Fibroblast of skin of back (primary cell): ENCODE data around the gene CHCHD3.
"Not testable (repeated sequence)": the region's sequence is repeated elsewhere in the genome, so short reads cannot be mapped to it uniquely, and the experiment has no call there.

Source experiments
- DNase-seq: peaks from one replicate; pipeline ENCODE4 v3.0.0-alpha.2; 2013

CHCHD3 gene

GRCh38 chr7:132999845-133000244 lies 82.0 kb downstream of the CHCHD3 start:
- no peak for DNase-seq

- DNase-seq: peak; percentile 14
These were observed 83.1 kb downstream of the CHCHD3 start for GRCh38 chr7:132998763-132999162.

DNA sequence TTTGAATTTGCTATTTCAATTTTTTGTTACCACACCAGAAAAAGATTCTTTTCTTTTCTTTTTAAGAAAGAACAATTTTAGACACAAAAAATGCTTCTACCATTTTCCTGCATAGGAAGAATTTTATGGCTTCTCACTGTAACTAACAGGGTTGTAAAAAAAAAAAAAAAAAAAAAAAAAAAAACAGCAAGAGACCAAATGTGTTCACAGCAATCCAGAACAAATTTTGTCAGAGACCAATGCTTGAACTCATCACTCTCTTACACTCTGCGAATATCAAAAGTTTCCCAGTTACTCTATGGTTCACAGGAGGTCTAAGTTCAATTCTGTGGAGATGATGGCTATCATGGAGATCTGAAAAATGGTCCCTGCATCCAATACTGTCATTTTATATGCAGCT lies 84.4 kb downstream of the CHCHD3 start:
- DNase-seq: no peak

DNA sequence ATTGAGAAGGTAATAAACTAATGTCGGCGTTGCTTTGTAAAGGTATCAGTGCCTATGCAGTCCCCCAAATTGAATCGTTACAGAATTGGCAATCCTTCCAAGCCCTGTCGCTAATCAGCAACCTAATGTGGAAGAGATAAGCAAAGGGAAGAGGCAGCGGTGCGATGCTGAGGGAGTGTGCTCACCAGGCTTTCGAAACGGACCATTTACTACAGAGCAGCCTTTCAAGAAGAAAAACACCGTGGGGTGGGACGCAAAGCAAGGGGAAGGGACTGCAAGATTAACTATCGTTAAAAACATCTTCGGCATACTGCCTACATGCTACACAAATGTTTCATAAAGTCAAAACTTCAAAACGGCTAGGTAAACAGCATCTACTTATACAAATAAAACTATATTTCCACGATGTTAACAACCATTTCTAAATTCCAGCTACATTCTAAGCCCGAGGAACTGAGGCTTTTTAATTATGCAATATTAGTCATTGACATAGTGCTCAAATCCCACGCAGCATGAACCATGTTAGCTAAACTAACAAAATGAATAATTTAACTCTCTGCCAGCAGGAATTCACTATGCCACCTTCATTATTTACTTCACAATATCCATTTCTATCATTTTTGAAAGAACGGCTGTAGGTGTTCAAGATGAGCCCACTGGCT lies 85.2 kb downstream of the CHCHD3 start:
- no peak for DNase-seq

DNA sequence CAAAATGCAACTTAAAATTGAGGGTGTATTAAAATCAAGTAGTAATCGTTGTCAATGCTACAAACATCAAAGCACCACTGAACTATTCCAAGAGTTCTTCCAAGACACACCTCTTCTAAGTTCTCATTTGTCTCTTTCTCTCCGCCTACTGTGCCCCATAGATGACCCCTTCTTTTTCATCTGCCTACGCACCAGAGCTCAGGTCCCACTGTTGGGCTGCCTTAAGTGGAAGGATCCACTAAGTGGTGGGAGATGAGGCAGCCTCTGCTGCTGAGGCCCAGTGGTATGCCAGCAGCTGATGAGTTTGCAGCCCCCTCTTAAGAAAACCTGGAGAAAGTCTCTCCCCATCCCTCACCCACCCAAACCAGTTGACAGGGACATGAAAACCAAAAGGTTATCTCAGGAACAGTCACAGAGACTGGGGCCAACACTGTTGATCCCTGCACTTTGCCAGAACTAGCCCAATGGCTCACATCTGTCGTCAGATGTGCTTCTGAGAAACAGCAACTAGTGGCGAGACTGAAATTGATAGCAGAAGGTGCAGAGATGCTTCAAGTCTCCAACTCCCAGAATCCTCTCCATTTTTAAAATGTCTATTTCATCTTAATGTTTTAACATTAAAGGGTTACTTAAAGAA lies 88.4 kb downstream of the CHCHD3 start:
- DNase-seq: no peak

GRCh38 chr7:132991615-132992587 lies 90.0 kb downstream of the CHCHD3 start:
- DNase-seq: no peak

- no peak for DNase-seq
These were observed 93.8 kb downstream of the CHCHD3 start for GRCh38 chr7:132988117-132988516.

GRCh38 chr7:132980402-132980801 lies 101.5 kb downstream of the CHCHD3 start:
- DNase-seq: no peak

GRCh38 chr7:132979524-132979923 lies 102.4 kb downstream of the CHCHD3 start:
- no peak for DNase-seq

DNA sequence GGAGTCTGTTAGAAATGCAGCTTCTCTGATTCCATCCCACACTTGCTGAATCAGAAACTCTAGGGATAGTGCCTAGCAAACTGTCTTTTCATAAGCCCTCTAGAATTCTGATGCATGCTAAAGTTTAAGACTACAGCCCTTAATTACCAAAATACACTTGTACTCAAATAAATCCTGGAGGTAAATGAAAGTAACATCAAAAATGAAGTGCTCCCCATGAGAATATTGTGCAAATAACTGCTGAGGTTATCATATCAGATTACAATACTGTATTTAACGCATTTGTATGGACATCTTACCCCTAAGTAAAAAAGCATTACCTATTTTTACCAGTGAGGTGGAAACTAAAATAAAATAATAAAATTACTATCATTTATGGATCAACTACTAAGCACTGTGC lies 104.7 kb downstream of the CHCHD3 start:
- no peak for DNase-seq

DNA sequence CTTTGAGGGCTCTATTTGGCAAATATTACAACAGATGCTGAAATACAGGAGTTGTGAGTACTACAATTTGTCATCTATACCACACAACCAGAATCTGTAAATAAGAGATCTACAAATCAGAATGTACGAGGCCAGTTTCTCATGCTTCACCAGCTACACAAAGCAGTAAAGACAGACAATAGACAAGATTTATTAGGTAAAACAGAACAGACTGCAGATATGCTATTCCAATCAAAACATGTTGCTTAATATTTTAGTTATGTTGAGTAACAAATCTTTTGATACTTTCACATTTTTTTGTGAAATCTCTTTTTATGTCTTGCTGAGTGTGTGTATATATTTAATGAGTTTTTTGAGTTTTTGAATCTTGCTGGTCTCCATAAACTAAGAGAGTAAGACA lies 109.1 kb downstream of the CHCHD3 start:
- DNase-seq: no peak

GRCh38 chr7:132970257-132970656 lies 111.6 kb downstream of the CHCHD3 start:
- no peak for DNase-seq

- no peak for DNase-seq
These were observed 112.4 kb downstream of the CHCHD3 start for GRCh38 chr7:132969520-132969919.

- not testable (repeated sequence) for DNase-seq
These were observed 114.4 kb downstream of the CHCHD3 start for GRCh38 chr7:132967470-132967848.

DNA sequence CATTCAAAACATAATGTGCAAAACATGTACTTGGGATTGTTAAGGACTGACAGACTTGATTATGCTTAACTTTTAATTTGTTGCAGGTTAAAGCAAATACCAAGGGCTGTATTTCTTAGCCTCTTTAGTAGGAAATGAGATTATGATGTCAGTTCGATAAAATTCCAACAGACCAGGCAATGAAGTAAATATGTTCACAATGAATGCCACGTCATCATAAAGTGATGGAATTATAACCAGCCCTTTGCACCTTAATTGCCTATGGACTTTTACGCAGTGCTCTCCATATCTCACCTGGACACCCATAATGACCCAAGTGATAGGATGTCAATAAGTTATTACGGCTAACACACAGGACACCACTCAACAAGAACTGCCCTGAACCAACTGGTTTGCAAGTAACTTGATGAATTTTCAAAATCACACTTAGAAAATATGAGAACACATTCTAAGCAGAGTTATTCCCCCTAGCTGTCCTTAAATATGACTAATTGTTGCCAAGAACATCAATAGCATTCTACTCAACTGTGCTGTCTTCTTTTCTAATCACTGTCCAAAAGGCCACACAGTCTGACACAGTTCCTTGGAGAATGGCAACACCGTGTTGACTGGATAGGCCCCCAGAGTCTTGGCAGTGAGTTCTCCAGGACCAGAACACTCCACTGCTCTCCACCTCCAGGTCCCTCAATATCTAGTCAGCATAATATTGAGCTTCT lies 115.0 kb downstream of the CHCHD3 start:
- peak; percentile 34 for DNase-seq

GRCh38 chr7:132965951-132966350 lies 115.9 kb downstream of the CHCHD3 start:
- no peak for DNase-seq

DNA sequence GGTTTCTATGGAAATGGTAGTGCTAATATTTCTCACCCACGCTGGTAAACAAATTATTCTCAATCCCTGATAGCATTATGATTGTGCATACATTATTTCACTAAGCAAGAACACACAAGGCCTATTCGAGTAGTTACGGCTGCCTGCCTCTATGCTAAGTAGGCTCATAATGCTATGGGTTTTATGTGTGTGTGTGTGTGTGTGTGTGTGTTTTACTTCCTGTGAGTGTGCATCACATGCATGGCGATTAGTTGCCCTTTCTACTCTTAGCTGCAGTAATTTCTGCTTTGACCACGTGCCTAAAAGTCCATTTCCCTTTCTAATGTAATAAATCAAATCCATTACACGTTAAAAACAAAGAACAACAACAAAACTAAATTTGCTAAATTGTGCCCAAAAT lies 117.0 kb downstream of the CHCHD3 start:
- DNase-seq: no peak

- DNase-seq: no peak
These were observed 122.0 kb downstream of the CHCHD3 start for GRCh38 chr7:132959891-132960290.

- DNase-seq: no peak
These were observed 125.3 kb downstream of the CHCHD3 start for GRCh38 chr7:132956556-132956955.

DNA sequence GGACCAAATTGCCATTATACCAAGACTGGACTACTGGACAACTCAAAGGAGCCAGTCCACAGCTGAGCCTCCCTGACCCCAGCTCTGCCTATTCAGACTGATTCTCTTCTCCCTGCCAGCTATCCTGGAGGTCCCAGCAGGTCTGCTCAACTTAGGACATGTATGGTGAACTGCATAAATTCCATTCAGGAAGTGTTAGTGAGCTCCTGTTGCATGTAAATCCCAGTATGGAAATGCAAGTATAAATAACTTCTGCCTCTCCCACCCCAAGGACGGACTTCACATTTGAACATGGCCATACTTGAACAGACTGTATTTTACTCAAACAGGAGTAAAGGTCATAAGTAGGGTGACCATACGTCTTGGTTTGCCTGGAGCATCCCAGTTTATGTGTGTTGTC lies 128.4 kb downstream of the CHCHD3 start:
- DNase-seq: no peak

DNA sequence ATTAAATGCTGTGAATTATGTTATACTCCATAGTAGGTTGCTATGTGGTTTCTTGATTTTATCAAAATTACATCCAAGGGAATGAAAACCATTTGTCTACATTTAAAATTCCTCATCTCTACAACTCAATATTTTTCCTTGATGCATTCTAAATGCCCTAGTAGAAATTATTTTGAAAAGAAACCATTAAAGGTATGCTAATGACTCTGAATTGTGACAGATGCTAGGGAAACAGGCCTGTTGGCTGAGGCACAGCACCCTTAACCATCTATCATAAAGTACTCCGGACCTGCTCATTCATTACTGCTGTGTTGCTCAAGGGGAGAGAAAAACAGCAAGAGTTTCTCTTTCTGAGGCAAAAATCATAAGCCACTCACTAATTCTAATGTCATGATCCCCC lies 131.2 kb downstream of the CHCHD3 start:
- no peak for DNase-seq

DNA sequence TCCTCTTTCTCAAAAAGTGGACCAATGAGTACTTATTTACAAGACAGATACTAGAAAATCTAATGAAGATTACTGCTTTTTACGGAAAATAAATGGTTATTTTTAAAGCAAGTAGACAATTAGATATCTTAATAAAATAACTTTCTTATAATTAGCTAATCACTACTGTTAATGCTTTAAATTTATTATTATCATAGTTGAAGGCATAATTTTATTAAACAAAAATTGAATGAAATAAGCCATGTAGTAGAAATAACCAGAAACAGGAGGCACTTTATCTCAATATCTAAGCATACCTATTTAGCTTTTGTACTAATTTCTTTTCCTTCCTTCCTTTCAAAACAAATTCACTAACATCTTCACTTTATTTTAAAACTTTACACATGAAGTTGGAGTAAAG lies 134.9 kb downstream of the CHCHD3 start:
- DNase-seq: no peak

DNA sequence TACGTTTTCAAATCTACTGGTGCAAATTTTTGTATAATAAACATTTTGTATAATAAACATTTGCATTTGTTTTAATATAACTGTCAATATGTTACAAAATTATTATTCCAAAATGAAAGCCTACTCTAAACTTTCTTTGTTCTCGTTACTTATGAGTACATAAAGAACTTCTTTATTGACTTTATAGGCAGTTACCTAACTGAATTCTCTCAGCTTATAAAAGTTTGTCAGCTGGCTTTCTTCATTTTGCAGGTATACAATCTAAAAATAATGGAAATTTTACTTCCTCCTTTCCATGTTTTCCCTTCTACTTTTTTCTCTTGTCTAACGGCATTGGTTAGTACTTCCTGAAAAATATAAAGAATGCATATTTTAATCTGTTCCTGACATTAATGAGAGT lies 137.1 kb downstream of the CHCHD3 start:
- DNase-seq: no peak
